ENCODE measurements around the gene GINS3. TPM values are rescaled to one million over a fixed set of nuclear protein-coding genes. Genes with fewer than 3 reads are reported as not detected.

The GINS3 gene
- total RNA-seq, 6 experiments from 2014 or later = 0.68 to 3.3 (median 1.2) TPM

GRCh38 chr16:58418601-58419000 is 26.3 kb downstream of the GINS3 start:
- ATAC-seq (peak in 1 of 4 donors; percentile 48), DNase-seq (peak in 1 of 3 donors; percentile 9)
- no CpG with 5 or more reads among the region's 4 CpGs for WGBS (ENCODE audit: insufficient coverage, low coverage, low lambda C conversion rate, missing lambda C conversion rate)
- no peaks in the 10 kb centered on the region for H3K36me3 ChIP-seq
- no peaks in the 10 kb centered on the region for H3K4me1 ChIP-seq
- no peak overlapping the region for H3K27ac ChIP-seq
- TF ChIP-seq CTCF (IDR thresholded peaks at IDR 0.05) = no peak
- no peak for TF ChIP-seq POLR2A (IDR thresholded peaks at IDR 0.05)
- intact Hi-C loops (cut with DNase I) = no loop called here
- H3K4me3 ChIP-seq = no peak overlapping the region
- H3K27me3 ChIP-seq = no peaks in the 10 kb centered on the region
- H3K9me3 ChIP-seq = no peaks in the 10 kb centered on the region

GRCh38 chr16:58419241-58419990 is 27.1 kb downstream of the GINS3 start:
- Histone ChIP-seq H3K9me3 (no peaks in the 10 kb centered on the region), H3K4me3 (no peak overlapping the region), H3K4me1 (no peaks in the 10 kb centered on the region), H3K27ac (no peak overlapping the region), H3K27me3 (no peaks in the 10 kb centered on the region), H3K36me3 (no peaks in the 10 kb centered on the region)
- intact Hi-C loops (cut with DNase I) = no loop called here
- WGBS (ENCODE audit: insufficient coverage, low coverage, low lambda C conversion rate, missing lambda C conversion rate) = 63% methylated on average over 9 of the region's 15 CpGs
- ATAC-seq (no peak), DNase-seq (peak in 1 of 3 donors; percentile 6)
- TF ChIP-seq POLR2A (IDR thresholded peaks at IDR 0.05) = no peak

GRCh38 chr16:58421059-58421458 is 28.8 kb downstream of the GINS3 start:
- no peak overlapping the region for H3K4me3 ChIP-seq
- intact Hi-C loops (cut with DNase I) = no loop called here
- H3K27me3 ChIP-seq = no peaks in the 10 kb centered on the region
- no peaks in the 10 kb centered on the region for H3K4me1 ChIP-seq
- no peaks in the 10 kb centered on the region for H3K36me3 ChIP-seq
- no peak overlapping the region for H3K27ac ChIP-seq
- DNase-seq (no peak), ATAC-seq (no peak)
- TF ChIP-seq CTCF (IDR thresholded peaks at IDR 0.05) (no peak), POLR2A (IDR thresholded peaks at IDR 0.05) (no peak)
- H3K9me3 ChIP-seq = no peaks in the 10 kb centered on the region
- WGBS (ENCODE audit: insufficient coverage, low coverage, low lambda C conversion rate, missing lambda C conversion rate) = 31% methylated on average over 2 of the region's 7 CpGs

GRCh38 chr16:58421529-58421928 is 29.3 kb downstream of the GINS3 start:
- intact Hi-C loops (cut with DNase I) = no loop called here
- no peak overlapping the region for H3K27ac ChIP-seq
- 18% methylated on average over 3 of the region's 5 CpGs for WGBS (ENCODE audit: insufficient coverage, low coverage, low lambda C conversion rate, missing lambda C conversion rate)
- TF ChIP-seq POLR2A (IDR thresholded peaks at IDR 0.05) (no peak), CTCF (IDR thresholded peaks at IDR 0.05) (no peak)
- H3K4me1 ChIP-seq = no peaks in the 10 kb centered on the region
- peak in 2 of 3 donors; percentile 40 to 71 for DNase-seq
- H3K36me3 ChIP-seq = no peaks in the 10 kb centered on the region
- H3K9me3 ChIP-seq = no peaks in the 10 kb centered on the region
- peak; percentile 44 to 79 (median 78) for ATAC-seq
- no peaks in the 10 kb centered on the region for H3K27me3 ChIP-seq
- H3K4me3 ChIP-seq = no peak overlapping the region

GRCh38 chr16:58422809-58423208 is 30.5 kb downstream of the GINS3 start:
- 72% methylated on average over 3 of the region's 4 CpGs for WGBS (ENCODE audit: insufficient coverage, low coverage, low lambda C conversion rate, missing lambda C conversion rate)
- no peak for ATAC-seq
- H3K4me3 ChIP-seq = no peak overlapping the region
- H3K36me3 ChIP-seq = no peaks in the 10 kb centered on the region
- H3K4me1 ChIP-seq = no peaks in the 10 kb centered on the region
- H3K9me3 ChIP-seq = no peaks in the 10 kb centered on the region
- no peak overlapping the region for H3K27ac ChIP-seq
- no peaks in the 10 kb centered on the region for H3K27me3 ChIP-seq
- DNase-seq = no peak
- TF ChIP-seq POLR2A (IDR thresholded peaks at IDR 0.05) (no peak), CTCF (IDR thresholded peaks at IDR 0.05) (no peak)
- intact Hi-C loops (cut with DNase I) = no loop called here
